ENCODE results near the gene MAP2. TPM values are rescaled to one million over a fixed set of nuclear protein-coding genes. Genes with fewer than 3 reads are reported as not detected.

Gene MAP2
- total and polyA plus RNA-seq, 11 donors: 3.2 to 19.3 (median 8.9) TPM

GRCh38 chr2:209564816-209565215, 141.0 kb downstream of the MAP2 start:
- H3K4me1 ChIP-seq: no peaks in the 10 kb centered on the region
- intact Hi-C loops (cut with DNase I): loop anchor here in 3 of 10 donors (5.0 to 10.0 kb wide), 2 partner anchors 233 to 390 kb away; no protein-coding TSS in a partner anchor
- no peak for ATAC-seq

DNA sequence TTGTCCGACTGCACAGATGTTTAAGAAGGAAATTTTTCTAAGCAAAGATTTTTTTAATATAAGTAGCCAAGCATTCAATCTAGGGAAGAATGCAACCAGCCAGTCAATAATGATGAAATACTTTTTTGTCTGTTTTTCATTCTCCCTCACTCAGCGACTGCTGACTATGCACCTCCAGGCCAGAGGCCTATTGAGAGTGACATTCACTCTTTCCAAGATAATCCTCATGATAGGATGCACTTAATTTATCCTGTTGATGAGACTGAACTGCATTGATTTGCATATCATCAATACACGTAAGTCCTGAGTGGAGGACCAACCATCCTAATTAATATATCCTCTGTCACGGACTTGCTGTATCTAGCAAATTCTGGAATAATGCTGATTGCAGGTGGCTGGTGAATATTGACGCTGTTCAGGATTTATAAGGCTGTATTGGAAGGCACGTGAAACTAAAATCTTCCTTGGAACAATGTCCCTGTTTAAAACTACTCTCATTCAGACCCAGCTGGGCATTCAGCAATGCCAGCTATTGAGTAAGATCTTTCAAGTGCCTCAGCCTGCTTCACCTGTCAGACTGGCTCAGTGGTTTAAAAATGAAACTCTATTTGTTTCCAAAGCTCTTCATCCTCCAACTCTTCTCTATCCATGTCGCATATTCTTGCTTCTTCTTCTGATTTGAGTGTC, 142.2 kb downstream of the MAP2 start:
- TF ChIP-seq, protein P1, sequence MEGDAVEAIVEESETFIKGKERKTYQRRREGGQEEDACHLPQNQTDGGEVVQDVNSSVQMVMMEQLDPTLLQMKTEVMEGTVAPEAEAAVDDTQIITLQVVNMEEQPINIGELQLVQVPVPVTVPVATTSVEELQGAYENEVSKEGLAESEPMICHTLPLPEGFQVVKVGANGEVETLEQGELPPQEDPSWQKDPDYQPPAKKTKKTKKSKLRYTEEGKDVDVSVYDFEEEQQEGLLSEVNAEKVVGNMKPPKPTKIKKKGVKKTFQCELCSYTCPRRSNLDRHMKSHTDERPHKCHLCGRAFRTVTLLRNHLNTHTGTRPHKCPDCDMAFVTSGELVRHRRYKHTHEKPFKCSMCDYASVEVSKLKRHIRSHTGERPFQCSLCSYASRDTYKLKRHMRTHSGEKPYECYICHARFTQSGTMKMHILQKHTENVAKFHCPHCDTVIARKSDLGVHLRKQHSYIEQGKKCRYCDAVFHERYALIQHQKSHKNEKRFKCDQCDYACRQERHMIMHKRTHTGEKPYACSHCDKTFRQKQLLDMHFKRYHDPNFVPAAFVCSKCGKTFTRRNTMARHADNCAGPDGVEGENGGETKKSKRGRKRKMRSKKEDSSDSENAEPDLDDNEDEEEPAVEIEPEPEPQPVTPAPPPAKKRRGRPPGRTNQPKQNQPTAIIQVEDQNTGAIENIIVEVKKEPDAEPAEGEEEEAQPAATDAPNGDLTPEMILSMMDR (IDR thresholded peaks at IDR 0.05): no peak
- TF ChIP-seq POLR2A (IDR thresholded peaks at IDR 0.05): no peak
- H3K4me3 ChIP-seq: no peak overlapping the region
- intact Hi-C loops (cut with DNase I): loop anchor here in 1 of 10 donors (10.0 kb wide), 1 partner anchor 389 kb away; no protein-coding TSS in a partner anchor
- DNase-seq: no peak
- no peak overlapping the region for H3K27ac ChIP-seq
- 91 to 96% (median 94%) methylated on average over 7 of the region's 7 CpGs for WGBS, 4 donors
- H3K9me3 ChIP-seq: no peaks in the 10 kb centered on the region
- H3K4me1 ChIP-seq: no peaks in the 10 kb centered on the region
- no peaks in the 10 kb centered on the region for H3K36me3 ChIP-seq
- H3K27me3 ChIP-seq: no peaks in the 10 kb centered on the region
- no peak for ATAC-seq

More at GRCh38 chr2:209564816-209565215, 141.0 kb downstream of the MAP2 start:
- Histone ChIP-seq H3K36me3 (no peaks in the 10 kb centered on the region), H3K9me3 (no peaks in the 10 kb centered on the region), H3K27me3 (no peaks in the 10 kb centered on the region), H3K4me3 (no peak overlapping the region), H3K27ac (no peak overlapping the region)
- 91 to 94% (median 93%) methylated on average over 3 of the region's 3 CpGs for WGBS, 4 donors
- no peak for DNase-seq
- no peak for TF ChIP-seq POLR2A (IDR thresholded peaks at IDR 0.05)
- TF ChIP-seq, protein P1 (IDR thresholded peaks at IDR 0.05): no peak

GRCh38 chr2:209570194-209570593, 146.3 kb downstream of the MAP2 start:
- TF ChIP-seq, protein P1 (IDR thresholded peaks at IDR 0.05): no peak
- no peak for TF ChIP-seq POLR2A (IDR thresholded peaks at IDR 0.05)
- WGBS, 4 donors: 94 to 97% (median 95%) methylated on average over 1 of the region's 1 CpG
- Histone ChIP-seq H3K27ac (no peak overlapping the region), H3K4me3 (no peak overlapping the region), H3K27me3 (no peaks in the 10 kb centered on the region), H3K9me3 (no peaks in the 10 kb centered on the region), H3K4me1 (no peaks in the 10 kb centered on the region), H3K36me3 (no peaks in the 10 kb centered on the region)
- no peak for ATAC-seq
- intact Hi-C loops (cut with DNase I): loop anchor here in 2 of 10 donors (10.0 kb wide), 1 partner anchor 395 kb away; no protein-coding TSS in a partner anchor
- no peak for DNase-seq

- peaks cover 0 to 11% (median 0%) of the 10 kb centered on the region in 12 donors for H3K4me1 ChIP-seq
- intact Hi-C loops (cut with DNase I): loop anchor here in 2 of 10 donors (10.0 kb wide), 1 partner anchor 390 kb away; no protein-coding TSS in a partner anchor
- ATAC-seq: no peak
- no peaks in the 10 kb centered on the region for H3K27me3 ChIP-seq
- WGBS, 4 donors: 96 to 100% (median 97%) methylated on average over 2 of the region's 2 CpGs
- TF ChIP-seq, protein P1 (IDR thresholded peaks at IDR 0.05): no peak
- no peak for TF ChIP-seq POLR2A (IDR thresholded peaks at IDR 0.05)
- no peaks in the 10 kb centered on the region for H3K9me3 ChIP-seq
- H3K4me3 ChIP-seq: no peak overlapping the region
- no peak for DNase-seq
- H3K36me3 ChIP-seq: no peaks in the 10 kb centered on the region
- H3K27ac ChIP-seq: no peak overlapping the region
Measured at GRCh38 chr2:209574515-209574914, 150.7 kb downstream of the MAP2 start.

Data from heart left ventricle (tissue), 16 donors.